ENCODE results near the gene BMI1.

BMI1 gene

GRCh38 chr10:22317076-22317370 is 3.9 kb upstream of the BMI1 start:
- TF ChIP-seq CTCF (IDR thresholded peaks at IDR 0.05; ENCODE audit: low read depth, low read length, poor library complexity, severe bottlenecking) = no peak
- no peak for TF ChIP-seq EZH2phosphoT487 (IDR thresholded peaks at IDR 0.05; ENCODE audit: borderline replicate concordance, low read length)
- Histone ChIP-seq H3F3A (ENCODE audit: control insufficient read depth, insufficient read depth) (peaks cover 38% of the 10 kb centered on the region), H3K79me2 (ENCODE audit: control insufficient read depth, low read length) (no peaks in the 10 kb centered on the region), H3K4me1 (ENCODE audit: control insufficient read depth, low read length) (peaks cover 41% of the 10 kb centered on the region), H3K27ac (ENCODE audit: low read depth, low read length) (peak overlapping the region; percentile 63), H3K4me3 (ENCODE audit: low read length) (peak overlapping the region; percentile 84), H3K36me3 (ENCODE audit: control insufficient read depth, low read length) (peaks cover 2% of the 10 kb centered on the region; the same call in 1 of the 2 replicates), H3K9me3 (ENCODE audit: control insufficient read depth, insufficient read depth, low read length) (no peaks in the 10 kb centered on the region), H3K9me2 (replicated peaks; ENCODE audit: control insufficient read depth, low read length) (no peaks in the 10 kb centered on the region), H3K4me2 (ENCODE audit: low read length) (peak overlapping the region; percentile 84), H4K20me1 (ENCODE audit: control insufficient read depth, insufficient read depth, low read depth, low read length) (peaks cover 10% of the 10 kb centered on the region; the same call in 1 of the 2 replicates), H3K27me3 (ENCODE audit: control insufficient read depth, low read length) (peaks cover 47% of the 10 kb centered on the region)

- Histone ChIP-seq H3F3A (ENCODE audit: control insufficient read depth, insufficient read depth) (peaks cover 41% of the 10 kb centered on the region), H4K20me1 (ENCODE audit: control insufficient read depth, insufficient read depth, low read depth, low read length) (peaks cover 10% of the 10 kb centered on the region; the same call in 1 of the 2 replicates), H3K27me3 (ENCODE audit: control insufficient read depth, low read length) (peaks cover 57% of the 10 kb centered on the region), H3K9me2 (replicated peaks; ENCODE audit: control insufficient read depth, low read length) (no peaks in the 10 kb centered on the region), H3K4me3 (ENCODE audit: low read length) (peak overlapping the region; percentile 84), H3K4me2 (ENCODE audit: low read length) (peak overlapping the region; percentile 84), H3K36me3 (ENCODE audit: control insufficient read depth, low read length) (peaks cover 2% of the 10 kb centered on the region; the same call in 1 of the 2 replicates), H3K9me3 (ENCODE audit: control insufficient read depth, insufficient read depth, low read length) (no peaks in the 10 kb centered on the region), H3K27ac (ENCODE audit: low read depth, low read length) (no peak overlapping the region), H3K4me1 (ENCODE audit: control insufficient read depth, low read length) (peaks cover 49% of the 10 kb centered on the region), H3K79me2 (ENCODE audit: control insufficient read depth, low read length) (no peaks in the 10 kb centered on the region)
- TF ChIP-seq CTCF (IDR thresholded peaks at IDR 0.05; ENCODE audit: low read depth, low read length, poor library complexity, severe bottlenecking) (no peak), EZH2phosphoT487 (IDR thresholded peaks at IDR 0.05; ENCODE audit: borderline replicate concordance, low read length) (no peak)
Measured at GRCh38 chr10:22317771-22318565, 2.9 kb upstream of the BMI1 start.

GRCh38 chr10:22318772-22319171 is 2.1 kb upstream of the BMI1 start:
- Histone ChIP-seq H3K27me3 (ENCODE audit: control insufficient read depth, low read length) (peaks cover 65% of the 10 kb centered on the region), H3F3A (ENCODE audit: control insufficient read depth, insufficient read depth) (peaks cover 47% of the 10 kb centered on the region), H3K27ac (ENCODE audit: low read depth, low read length) (no peak overlapping the region), H3K4me1 (ENCODE audit: control insufficient read depth, low read length) (peaks cover 49% of the 10 kb centered on the region), H3K9me2 (replicated peaks; ENCODE audit: control insufficient read depth, low read length) (no peaks in the 10 kb centered on the region), H4K20me1 (ENCODE audit: control insufficient read depth, insufficient read depth, low read depth, low read length) (peaks cover 13% of the 10 kb centered on the region; the same call in 1 of the 2 replicates), H3K79me2 (ENCODE audit: control insufficient read depth, low read length) (no peaks in the 10 kb centered on the region), H3K9me3 (ENCODE audit: control insufficient read depth, insufficient read depth, low read length) (no peaks in the 10 kb centered on the region), H3K36me3 (ENCODE audit: control insufficient read depth, low read length) (peaks cover 2% of the 10 kb centered on the region; the same call in 1 of the 2 replicates), H3K4me3 (ENCODE audit: low read length) (no peak overlapping the region), H3K4me2 (ENCODE audit: low read length) (no peak overlapping the region)
- TF ChIP-seq EZH2phosphoT487 (IDR thresholded peaks at IDR 0.05; ENCODE audit: borderline replicate concordance, low read length) = no peak
- no peak for TF ChIP-seq CTCF (IDR thresholded peaks at IDR 0.05; ENCODE audit: low read depth, low read length, poor library complexity, severe bottlenecking)
